Endometrial microvascular endothelial cells (primary cell): Measurements from ENCODE around the gene PKD2. TPM values are rescaled to one million over a fixed set of nuclear protein-coding genes. Genes with fewer than 3 reads are reported as not detected.

ENCODE experiments used
- in situ Hi-C: cut with HindIII; loops from 2 replicates; pipeline ENCODE4 v1.10.0; 2017; ENCODE audit warnings: low sequenced_read_pairs, low pct_unique_long_range_greater_than_20kb; ENCODE audit errors: inconsistent ontology term
- total RNA-seq: library from RNA; depleted of rRNA; stranded (reverse); fragments of >200 nt; gene quantifications from one replicate; pipeline ENCODE4 v1.2.3, GENCODE V29; 2015; ENCODE audit errors: inconsistent ontology term

Gene PKD2
- 17.4 TPM for total RNA-seq

DNA sequence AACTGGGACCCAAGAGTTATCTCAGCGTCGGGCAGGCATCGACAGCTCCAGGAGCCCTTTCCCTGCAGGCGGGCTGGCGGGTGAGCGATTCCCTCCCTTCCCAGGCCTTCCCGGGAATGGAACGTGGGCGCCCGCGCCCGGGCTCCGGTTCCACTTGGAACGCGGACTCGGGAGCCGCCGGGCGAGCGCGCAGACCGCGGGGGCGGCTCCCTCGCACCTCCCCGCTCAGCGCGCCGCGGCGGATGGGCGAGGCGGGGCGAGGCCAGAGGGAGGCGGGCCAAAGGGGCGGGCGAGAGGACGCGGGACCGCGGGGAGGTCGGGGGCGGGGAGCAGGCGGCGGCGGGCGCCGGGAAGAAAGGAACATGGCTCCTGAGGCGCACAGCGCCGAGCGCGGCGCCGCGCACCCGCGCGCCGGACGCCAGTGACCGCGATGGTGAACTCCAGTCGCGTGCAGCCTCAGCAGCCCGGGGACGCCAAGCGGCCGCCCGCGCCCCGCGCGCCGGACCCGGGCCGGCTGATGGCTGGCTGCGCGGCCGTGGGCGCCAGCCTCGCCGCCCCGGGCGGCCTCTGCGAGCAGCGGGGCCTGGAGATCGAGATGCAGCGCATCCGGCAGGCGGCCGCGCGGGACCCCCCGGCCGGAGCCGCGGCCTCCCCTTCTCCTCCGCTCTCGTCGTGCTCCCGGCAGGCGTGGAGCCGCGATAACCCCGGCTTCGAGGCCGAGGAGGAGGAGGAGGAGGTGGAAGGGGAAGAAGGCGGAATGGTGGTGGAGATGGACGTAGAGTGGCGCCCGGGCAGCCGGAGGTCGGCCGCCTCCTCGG lies at the start of gene PKD2:
Gene PKD2 (plus strand): TSS at position 332 of the 818 bp plus-strand sequence. CDS start 99 bp downstream, at position 431.
- in situ Hi-C loops = no loop called here

GRCh38 chr4:87961993-87962392 lies 45.4 kb upstream of the PKD2 start:
- in situ Hi-C loops = no loop called here

- in situ Hi-C loops = no loop called here
These were observed 44.9 kb upstream of the PKD2 start for GRCh38 chr4:87962398-87963146.

- in situ Hi-C loops = no loop called here
These were observed 41.9 kb upstream of the PKD2 start for GRCh38 chr4:87965501-87965975.

DNA sequence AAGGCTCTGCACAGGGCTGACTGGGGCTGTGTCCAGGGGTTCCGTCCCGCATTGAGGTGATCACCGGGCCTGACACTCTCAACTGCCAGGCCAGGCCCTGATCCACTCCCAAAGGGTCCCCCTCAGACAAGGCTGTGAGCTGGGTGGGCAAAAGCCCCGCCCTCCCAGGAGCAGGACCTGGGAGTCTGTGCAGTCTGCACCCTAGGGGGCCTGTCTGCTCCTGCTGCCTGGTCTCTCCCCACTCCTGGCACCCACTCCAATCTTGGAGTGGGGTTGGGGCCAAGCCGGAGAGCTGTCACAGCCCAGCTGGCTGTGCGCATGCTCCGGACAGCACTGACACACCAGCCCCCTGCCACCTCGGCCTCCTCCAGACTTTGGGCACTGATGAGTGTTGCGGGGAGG lies 41.3 kb upstream of the PKD2 start:
- in situ Hi-C loops = no loop called here

- in situ Hi-C loops = no loop called here
These were observed 40.2 kb upstream of the PKD2 start for GRCh38 chr4:87967193-87967592.

DNA sequence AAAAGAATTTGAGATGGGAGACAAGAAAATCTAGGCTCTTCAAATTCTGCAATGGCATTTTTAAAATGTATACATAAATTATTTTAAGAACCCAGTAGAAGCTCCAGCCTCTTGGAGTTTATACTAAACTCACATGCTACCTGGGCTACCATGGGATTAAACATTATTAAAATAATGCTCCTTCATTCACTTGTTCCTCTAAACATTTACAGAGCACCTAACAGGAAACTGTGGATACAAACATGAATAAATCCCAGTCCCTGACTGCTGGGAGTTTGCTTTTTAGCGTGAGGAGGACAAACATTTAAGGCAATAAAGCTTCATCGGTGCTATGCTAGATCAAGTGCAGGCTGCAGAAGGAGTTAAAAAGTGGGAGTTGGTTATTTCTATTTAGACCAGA lies 37.3 kb upstream of the PKD2 start:
- in situ Hi-C loops = no loop called here

GRCh38 chr4:87971866-87972265 lies 35.6 kb upstream of the PKD2 start:
- in situ Hi-C loops = no loop called here

DNA sequence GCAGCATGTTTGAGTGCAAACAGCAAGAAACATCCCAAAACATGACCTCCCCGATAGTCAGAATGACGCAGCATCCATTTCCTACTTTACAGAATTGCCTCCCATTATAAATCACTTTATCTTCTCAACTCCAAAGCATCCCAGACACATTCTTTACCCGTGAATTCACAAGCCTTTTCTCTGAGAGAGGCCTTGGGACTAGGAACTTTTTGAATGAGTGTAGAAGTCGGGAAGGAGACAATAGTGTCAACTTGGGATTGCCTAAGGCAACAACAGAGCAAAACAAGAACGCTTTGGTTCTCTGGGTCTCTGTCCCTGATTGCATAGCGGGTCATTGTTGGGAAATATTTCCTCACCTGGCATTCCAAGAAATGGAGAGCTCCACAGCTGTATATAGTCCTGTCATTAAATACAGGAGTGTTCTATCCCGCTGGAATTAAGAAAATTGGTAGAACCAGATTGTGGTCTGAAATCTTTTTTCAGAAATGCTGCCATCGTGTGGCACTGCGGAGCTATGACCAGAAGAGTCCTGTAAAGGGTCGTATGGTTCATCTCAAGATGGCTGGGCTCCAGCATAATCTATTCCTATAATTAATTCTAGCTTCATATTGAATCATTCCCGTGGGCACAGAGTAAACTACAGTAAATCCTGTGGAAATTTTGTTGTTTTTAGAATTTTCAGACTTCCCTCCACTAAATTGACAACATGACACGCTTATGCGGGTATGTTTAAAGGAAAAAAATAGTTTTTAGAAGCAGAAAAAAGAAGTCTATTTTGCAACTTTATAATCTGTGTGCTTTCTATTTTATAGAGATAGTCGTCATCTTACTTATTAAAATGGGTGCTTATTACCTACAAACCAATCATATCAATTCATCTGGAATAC lies 33.9 kb upstream of the PKD2 start:
- in situ Hi-C loops = no loop called here

- in situ Hi-C loops = loop anchor here (25.0 kb wide), 1 partner anchor 113 kb away; no protein-coding TSS in a partner anchor
These were observed 32.5 kb upstream of the PKD2 start for GRCh38 chr4:87974856-87975462.

DNA sequence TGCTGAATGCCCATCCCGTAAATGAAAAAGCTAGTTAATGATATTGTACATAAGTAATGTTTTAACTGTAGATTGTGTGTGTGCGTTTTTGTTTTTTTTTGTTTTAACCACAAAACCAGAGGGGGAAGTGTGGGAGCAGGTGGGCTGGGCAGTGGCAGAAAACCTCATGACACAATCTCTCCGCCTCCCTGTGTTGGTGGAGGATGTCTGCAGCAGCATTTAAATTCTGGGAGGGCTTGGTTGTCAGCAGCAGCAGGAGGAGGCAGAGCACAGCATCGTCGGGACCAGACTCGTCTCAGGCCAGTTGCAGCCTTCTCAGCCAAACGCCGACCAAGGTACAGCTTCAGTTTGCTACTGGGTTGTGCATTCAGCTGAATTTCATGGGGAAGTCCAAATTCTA lies 32.0 kb upstream of the PKD2 start, which contains the start of gene SPP1:
Gene SPP1 (plus strand): TSS at position 249 of the 400 bp plus-strand sequence. CDS start 1,182 bp downstream, outside the sequence.
- in situ Hi-C loops = loop anchor here (25.0 kb wide), 1 partner anchor 113 kb away; no protein-coding TSS in a partner anchor

- in situ Hi-C loops = loop anchor here (25.0 kb wide), 1 partner anchor 115 kb away; no protein-coding TSS in a partner anchor
These were observed 29.7 kb upstream of the PKD2 start for GRCh38 chr4:87977521-87978278.

- in situ Hi-C loops = loop anchor here (25.0 kb wide), 1 partner anchor 116 kb away; no protein-coding TSS in a partner anchor
These were observed 28.8 kb upstream of the PKD2 start for GRCh38 chr4:87978681-87979080.

DNA sequence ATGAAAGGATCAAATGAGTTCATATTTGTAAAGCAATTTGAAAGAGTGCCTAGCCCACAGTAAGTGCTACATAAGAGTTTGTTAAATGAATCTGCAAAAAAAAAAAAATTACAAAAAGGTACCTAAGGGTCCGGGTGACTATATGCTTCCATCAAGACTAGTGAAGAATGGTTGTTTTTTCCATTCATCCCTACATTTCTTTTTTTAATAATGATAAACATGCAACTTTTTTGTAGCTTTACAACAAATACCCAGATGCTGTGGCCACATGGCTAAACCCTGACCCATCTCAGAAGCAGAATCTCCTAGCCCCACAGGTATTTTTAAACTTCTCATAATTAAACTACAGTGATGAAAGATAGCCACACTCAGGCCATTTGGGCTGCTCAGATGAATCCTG lies 27.6 kb upstream of the PKD2 start:
- in situ Hi-C loops = loop anchor here (25.0 kb wide), 1 partner anchor 118 kb away; no protein-coding TSS in a partner anchor

DNA sequence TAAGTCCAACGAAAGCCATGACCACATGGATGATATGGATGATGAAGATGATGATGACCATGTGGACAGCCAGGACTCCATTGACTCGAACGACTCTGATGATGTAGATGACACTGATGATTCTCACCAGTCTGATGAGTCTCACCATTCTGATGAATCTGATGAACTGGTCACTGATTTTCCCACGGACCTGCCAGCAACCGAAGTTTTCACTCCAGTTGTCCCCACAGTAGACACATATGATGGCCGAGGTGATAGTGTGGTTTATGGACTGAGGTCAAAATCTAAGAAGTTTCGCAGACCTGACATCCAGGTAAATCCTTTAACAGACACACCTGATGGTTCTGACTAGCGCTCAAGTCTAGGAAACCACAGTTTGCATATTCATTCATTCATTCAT lies 25.9 kb upstream of the PKD2 start:
- in situ Hi-C loops = loop anchor here (25.0 kb wide), 1 partner anchor 119 kb away; no protein-coding TSS in a partner anchor

- in situ Hi-C loops = loop anchor here (25.0 kb wide), 1 partner anchor 120 kb away; no protein-coding TSS in a partner anchor
These were observed 25.4 kb upstream of the PKD2 start for GRCh38 chr4:87982036-87982435.

GRCh38 chr4:87982446-87983010 lies 24.9 kb upstream of the PKD2 start:
- in situ Hi-C loops = loop anchor here (25.0 kb wide), 1 partner anchor 120 kb away; no protein-coding TSS in a partner anchor
